ENCODE measurements around the gene SPATA6. TPM values are rescaled to one million over a fixed set of nuclear protein-coding genes. Genes with fewer than 3 reads are reported as not detected.

SPATA6 gene
- total RNA-seq, 1 experiment from 2014 or later: 2.7 TPM

- POLR2A ChIA-PET (ENCODE audit: low non-redundant PET): no interaction called here
- no peak for TF ChIP-seq CTCF (conservative IDR thresholded peaks at IDR 0.05; ENCODE audit: low read depth, low read length)
- no peak for TF ChIP-seq EZH2 (IDR thresholded peaks at IDR 0.05; ENCODE audit: borderline replicate concordance, low read depth, low read length, poor library complexity, severe bottlenecking)
- Histone ChIP-seq H3K27ac (ENCODE audit: low read depth, low read length, poor library complexity, severe bottlenecking) (no peak overlapping the region), H3K9me3 (ENCODE audit: low read depth, low read length, poor library complexity, severe bottlenecking) (no peaks in the 10 kb centered on the region), H3K4me3 (ENCODE audit: low read depth, low read length, poor library complexity, severe bottlenecking) (no peak overlapping the region), H3K36me3 (ENCODE audit: insufficient read depth, low read length, poor library complexity, severe bottlenecking) (no peaks in the 10 kb centered on the region), H3K27me3 (replicated peaks; ENCODE audit: insufficient read depth, low read depth, low read length, poor library complexity) (no peaks in the 10 kb centered on the region), H3K4me1 (ENCODE audit: insufficient read depth, low read length, poor library complexity, severe bottlenecking) (no peaks in the 10 kb centered on the region)
- intact Hi-C loops (cut with micrococcal nuclease; ENCODE audit: unreplicated experiment): no loop called here
- CTCF ChIA-PET: no interaction called here
- no peak for DNase-seq (ENCODE audit: low spot score)
- no TSS peak for BruUV-seq (replicated peaks)
These were observed 138.7 kb downstream of the SPATA6 start for GRCh38 chr1:48333316-48333715.

- Histone ChIP-seq H3K4me1 (ENCODE audit: insufficient read depth, low read length, poor library complexity, severe bottlenecking) (no peaks in the 10 kb centered on the region), H3K27me3 (replicated peaks; ENCODE audit: insufficient read depth, low read depth, low read length, poor library complexity) (no peaks in the 10 kb centered on the region), H3K27ac (ENCODE audit: low read depth, low read length, poor library complexity, severe bottlenecking) (no peak overlapping the region), H3K9me3 (ENCODE audit: low read depth, low read length, poor library complexity, severe bottlenecking) (no peaks in the 10 kb centered on the region), H3K36me3 (ENCODE audit: insufficient read depth, low read length, poor library complexity, severe bottlenecking) (no peaks in the 10 kb centered on the region), H3K4me3 (ENCODE audit: low read depth, low read length, poor library complexity, severe bottlenecking) (no peak overlapping the region)
- TF ChIP-seq CTCF (conservative IDR thresholded peaks at IDR 0.05; ENCODE audit: low read depth, low read length) (no peak), EZH2 (IDR thresholded peaks at IDR 0.05; ENCODE audit: borderline replicate concordance, low read depth, low read length, poor library complexity, severe bottlenecking) (no peak)
- no peak for DNase-seq (ENCODE audit: low spot score)
- intact Hi-C loops (cut with micrococcal nuclease; ENCODE audit: unreplicated experiment): no loop called here
- CTCF ChIA-PET: no interaction called here
- BruUV-seq (replicated peaks): no TSS peak
- POLR2A ChIA-PET (ENCODE audit: low non-redundant PET): no interaction called here
These were observed 139.9 kb downstream of the SPATA6 start for GRCh38 chr1:48332115-48332514.

GRCh38 chr1:48329905-48330304, 142.1 kb downstream of the SPATA6 start:
- no TSS peak for BruUV-seq (replicated peaks)
- Histone ChIP-seq H3K27ac (ENCODE audit: low read depth, low read length, poor library complexity, severe bottlenecking) (no peak overlapping the region), H3K4me3 (ENCODE audit: low read depth, low read length, poor library complexity, severe bottlenecking) (no peak overlapping the region), H3K9me3 (ENCODE audit: low read depth, low read length, poor library complexity, severe bottlenecking) (no peaks in the 10 kb centered on the region), H3K27me3 (replicated peaks; ENCODE audit: insufficient read depth, low read depth, low read length, poor library complexity) (no peaks in the 10 kb centered on the region), H3K4me1 (ENCODE audit: insufficient read depth, low read length, poor library complexity, severe bottlenecking) (no peaks in the 10 kb centered on the region), H3K36me3 (ENCODE audit: insufficient read depth, low read length, poor library complexity, severe bottlenecking) (no peaks in the 10 kb centered on the region)
- intact Hi-C loops (cut with micrococcal nuclease; ENCODE audit: unreplicated experiment): no loop called here
- ChIA-PET CTCF (no interaction called here), POLR2A (ENCODE audit: low non-redundant PET) (no interaction called here)
- TF ChIP-seq CTCF (conservative IDR thresholded peaks at IDR 0.05; ENCODE audit: low read depth, low read length) (no peak), EZH2 (IDR thresholded peaks at IDR 0.05; ENCODE audit: borderline replicate concordance, low read depth, low read length, poor library complexity, severe bottlenecking) (no peak)
- DNase-seq (ENCODE audit: low spot score): no peak
